Ectodermal cell (in vitro differentiated cells): Measurements from ENCODE around the gene TMEM94. TPM values are rescaled to one million over a fixed set of nuclear protein-coding genes. Genes with fewer than 3 reads are reported as not detected.

Experiments used
- H3K27ac ChIP-seq: 2 replicates; pipeline ENCODE4 v1.7.0; 2013; ENCODE audit warnings: mild to moderate bottlenecking, low read depth, low read length; ENCODE audit not compliant: insufficient read depth, poor library complexity, severe bottlenecking
- H3K27me3 ChIP-seq: 2 replicates; pipeline ENCODE4 v1.7.0; 2013; ENCODE audit warnings: mild to moderate bottlenecking, low read length; ENCODE audit not compliant: insufficient read depth, control insufficient read depth, poor library complexity, severe bottlenecking
- H3K36me3 ChIP-seq: one replicate; pipeline ENCODE4 v1.7.0; 2013; ENCODE audit warnings: low read length; ENCODE audit not compliant: control insufficient read depth, insufficient read depth
- H3K4me1 ChIP-seq: one replicate; pipeline ENCODE4 v1.7.0; 2013; ENCODE audit warnings: low read length; ENCODE audit not compliant: control insufficient read depth, insufficient read depth
- H3K4me3 ChIP-seq: 2 replicates; pipeline ENCODE4 v1.7.0; 2013; ENCODE audit warnings: low read depth, low read length, control low read depth; ENCODE audit not compliant: insufficient read depth
- H3K9me3 ChIP-seq: 2 replicates; pipeline ENCODE4 v1.7.0; 2013; ENCODE audit warnings: mild to moderate bottlenecking, low read length, moderate library complexity; ENCODE audit not compliant: control insufficient read depth
- WGBS, 2 experiments: methylation state at CpG; one replicate each; pipeline ENCODE4 v1.1.7; 2013; ENCODE audit warnings: missing lambda C conversion rate in 2 of 2; 5-methylcytosine and 5-hydroxymethylcytosine counted together
- polyA plus RNA-seq, 4 experiments: library from polyadenylated mRNA; stranded (reverse); fragments of 50-300 nt; gene quantifications; one replicate each; pipeline ENCODE4 v1.2.3, GENCODE V29; 2013

Gene TMEM94
- 111 TPM for polyA plus RNA-seq (2013, experiment 1 of 4)
- polyA plus RNA-seq (2013, experiment 2 of 4) = 91.6 TPM
- polyA plus RNA-seq (2013, experiment 3 of 4) = 98.3 TPM
- polyA plus RNA-seq (2013, experiment 4 of 4) = 107 TPM

DNA sequence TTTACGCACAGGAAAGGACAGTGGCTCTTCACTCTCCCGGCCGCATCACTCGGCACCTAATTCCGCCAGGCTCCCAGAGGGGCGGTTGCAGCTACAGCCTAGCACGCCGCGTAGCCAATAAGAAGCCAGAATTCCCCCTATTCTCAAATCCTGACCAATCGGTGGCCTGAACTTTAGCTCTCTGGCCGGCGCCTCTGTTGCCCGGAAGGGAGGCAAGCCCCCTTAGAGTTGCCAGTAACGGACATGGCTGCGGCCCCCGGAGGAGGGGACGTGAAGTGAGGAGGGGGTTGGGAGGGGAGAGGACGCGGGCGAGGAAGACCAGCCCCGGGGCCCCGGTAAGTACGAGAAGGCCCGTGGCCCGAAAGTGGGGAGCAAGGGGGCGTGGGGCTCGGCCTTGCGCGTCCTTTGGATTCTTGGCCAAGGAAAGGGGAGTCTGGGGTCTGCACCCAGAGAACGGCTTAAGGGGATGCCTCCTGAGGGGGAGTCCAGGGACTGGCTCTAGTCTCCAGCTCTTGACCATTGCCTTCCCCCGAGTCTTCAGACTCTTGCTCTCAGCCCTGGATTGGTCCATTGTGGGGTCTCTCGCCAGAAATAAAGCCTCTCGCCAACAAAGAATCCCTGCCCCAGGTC is at the start of gene TMEM94:
Gene TMEM94 (plus strand): TSS at position 219 of the 630 bp plus-strand sequence. CDS start 15,271 bp downstream, outside the sequence.
- Histone ChIP-seq H3K4me3 (peak within 1 kb of the TSS; percentile 67), H3K36me3 (no peaks in the 10 kb centered on the region), H3K4me1 (peaks cover 7% of the 10 kb centered on the region), H3K27me3 (no peaks in the 10 kb centered on the region), H3K27ac (peak within 1 kb of the TSS; percentile 85), H3K9me3 (no peaks in the 10 kb centered on the region)
- WGBS, 2 experiments = 1% methylated on average over 33 of the region's 33 CpGs

- Histone ChIP-seq H3K27ac (no peak overlapping the region), H3K27me3 (peaks cover under 1% of the 10 kb centered on the region), H3K36me3 (no peaks in the 10 kb centered on the region), H3K4me1 (peaks cover 6% of the 10 kb centered on the region), H3K9me3 (no peaks in the 10 kb centered on the region), H3K4me3 (no peak overlapping the region)
- WGBS, 2 experiments = 93 to 100% methylated on average over 2 of the region's 2 CpGs
These were observed 48.6 kb upstream of the TMEM94 start for GRCh38 chr17:75407655-75408352.

GRCh38 chr17:75410141-75410540 is 46.3 kb upstream of the TMEM94 start:
- H3K36me3 ChIP-seq = no peaks in the 10 kb centered on the region
- H3K4me1 ChIP-seq = peaks cover 6% of the 10 kb centered on the region
- H3K9me3 ChIP-seq = no peaks in the 10 kb centered on the region
- WGBS, 2 experiments = 86 to 98% methylated on average over 4 of the region's 4 CpGs
- peaks cover 7% of the 10 kb centered on the region for H3K27me3 ChIP-seq
- no peak overlapping the region for H3K27ac ChIP-seq
- H3K4me3 ChIP-seq = no peak overlapping the region

GRCh38 chr17:75411328-75412067 is 44.9 kb upstream of the TMEM94 start:
- Histone ChIP-seq H3K27ac (no peak overlapping the region), H3K4me3 (no peak overlapping the region), H3K9me3 (no peaks in the 10 kb centered on the region), H3K36me3 (no peaks in the 10 kb centered on the region), H3K4me1 (no peaks in the 10 kb centered on the region), H3K27me3 (peaks cover 7% of the 10 kb centered on the region)
- WGBS, 2 experiments = 94 to 98% methylated on average over 5 of the region's 5 CpGs

GRCh38 chr17:75412455-75413317 is 43.7 kb upstream of the TMEM94 start:
- H3K36me3 ChIP-seq = no peaks in the 10 kb centered on the region
- WGBS, 2 experiments = 13 to 16% methylated on average over 8 of the region's 8 CpGs
- H3K27ac ChIP-seq = no peak overlapping the region
- no peaks in the 10 kb centered on the region for H3K4me1 ChIP-seq
- no peaks in the 10 kb centered on the region for H3K9me3 ChIP-seq
- H3K4me3 ChIP-seq = no peak overlapping the region
- H3K27me3 ChIP-seq = peaks cover 7% of the 10 kb centered on the region

DNA sequence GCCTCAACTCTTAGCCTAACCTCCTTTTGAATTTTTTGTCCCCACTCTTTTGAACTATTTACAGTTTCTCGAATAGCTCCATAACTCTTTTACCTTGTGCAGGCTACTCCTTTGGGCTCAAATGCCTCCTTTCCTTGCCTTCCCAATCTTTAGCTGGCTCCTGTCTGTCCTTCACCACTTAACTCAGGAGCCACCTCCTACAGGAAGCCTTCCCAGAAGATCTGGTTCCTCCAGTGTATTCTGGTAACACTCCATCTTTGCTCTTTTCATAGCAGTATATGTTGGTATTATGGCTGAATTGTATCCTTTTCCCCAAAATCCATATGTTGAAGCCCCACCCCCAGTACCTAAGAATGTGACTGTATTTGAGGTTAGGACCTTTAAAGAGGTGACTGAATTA is 41.9 kb upstream of the TMEM94 start:
- WGBS, 2 experiments = 89% methylated on average over 1 of the region's 1 CpG
- no peak overlapping the region for H3K4me3 ChIP-seq
- peaks cover 7% of the 10 kb centered on the region for H3K27me3 ChIP-seq
- no peaks in the 10 kb centered on the region for H3K36me3 ChIP-seq
- no peak overlapping the region for H3K27ac ChIP-seq
- no peaks in the 10 kb centered on the region for H3K4me1 ChIP-seq
- H3K9me3 ChIP-seq = no peaks in the 10 kb centered on the region

- Histone ChIP-seq H3K4me1 (no peaks in the 10 kb centered on the region), H3K9me3 (no peaks in the 10 kb centered on the region), H3K27me3 (peaks cover 7% of the 10 kb centered on the region), H3K4me3 (no peak overlapping the region), H3K27ac (no peak overlapping the region), H3K36me3 (no peaks in the 10 kb centered on the region)
- WGBS, 2 experiments = 85 to 86% methylated on average over 9 of the region's 9 CpGs
These were observed 40.4 kb upstream of the TMEM94 start for GRCh38 chr17:75416006-75416405.

DNA sequence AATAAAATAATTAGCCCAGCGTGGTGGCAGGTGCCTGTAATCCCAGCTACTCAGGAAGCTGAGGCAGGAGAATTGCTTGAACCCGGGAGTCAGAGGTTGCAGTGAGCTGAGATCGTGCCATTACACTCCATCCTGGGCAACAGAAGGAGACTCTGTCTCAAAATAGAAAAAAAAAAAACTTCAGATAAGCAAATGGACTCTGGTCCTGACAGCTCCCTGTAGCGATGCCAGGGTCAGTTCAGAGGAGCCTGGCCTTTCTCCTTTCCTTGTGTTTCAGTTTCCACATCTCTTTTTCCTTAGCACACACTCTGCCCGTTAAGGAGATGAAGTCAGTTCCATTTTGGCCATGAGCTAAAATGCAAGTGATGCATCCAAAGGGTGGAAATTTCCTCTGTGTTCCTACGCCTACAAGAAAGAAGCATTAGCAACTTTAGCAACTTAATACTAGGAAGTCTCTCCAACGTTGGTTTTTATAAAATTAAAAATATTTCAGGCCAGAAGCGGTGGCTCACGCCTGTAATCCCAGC is 39.3 kb upstream of the TMEM94 start:
- H3K27ac ChIP-seq = no peak overlapping the region
- no peaks in the 10 kb centered on the region for H3K36me3 ChIP-seq
- WGBS, 2 experiments = 78 to 80% methylated on average over 9 of the region's 9 CpGs
- H3K4me1 ChIP-seq = no peaks in the 10 kb centered on the region
- H3K9me3 ChIP-seq = no peaks in the 10 kb centered on the region
- H3K27me3 ChIP-seq = peaks cover 7% of the 10 kb centered on the region
- no peak overlapping the region for H3K4me3 ChIP-seq

DNA sequence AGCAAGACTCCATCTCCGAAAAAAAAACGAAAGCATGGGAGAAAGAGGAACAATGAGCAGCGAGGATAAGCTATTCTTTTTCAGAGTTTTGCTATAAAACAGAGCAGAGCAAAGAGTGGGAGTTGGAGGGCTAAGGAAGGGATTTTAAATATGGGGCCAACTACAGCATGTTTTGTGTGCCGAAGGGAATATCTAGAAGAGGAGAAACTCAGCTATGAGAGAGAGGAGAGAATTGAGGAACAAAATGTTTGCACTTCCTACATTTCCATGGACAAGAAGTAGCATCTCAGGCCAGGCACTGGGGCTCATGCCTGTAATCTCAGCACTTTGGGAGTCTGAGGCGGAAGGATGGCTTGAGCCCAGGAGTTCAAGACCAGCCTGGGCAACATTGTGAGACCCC is 37.9 kb upstream of the TMEM94 start:
- Histone ChIP-seq H3K4me3 (no peak overlapping the region), H3K9me3 (no peaks in the 10 kb centered on the region), H3K27ac (no peak overlapping the region), H3K4me1 (no peaks in the 10 kb centered on the region), H3K36me3 (no peaks in the 10 kb centered on the region), H3K27me3 (peaks cover 3% of the 10 kb centered on the region)
- WGBS, 2 experiments = 87 to 90% methylated on average over 5 of the region's 5 CpGs
